Hepatocyte (in vitro differentiated cells): ENCODE data around the gene FER1L5.

Experiments
- CTCF ChIP-seq: fragments of 200-600 bp; sonication (generic); IDR thresholded peaks from 2 replicates; pipeline ENCODE4 v1.5.1; 2016; ENCODE audit warnings: antibody characterized with exemption, mild to moderate bottlenecking; ENCODE audit not compliant: poor library complexity
- EZH2 ChIP-seq: fragments of 200-600 bp; sonication (generic); IDR thresholded peaks from 2 replicates; pipeline ENCODE4 v1.6.1; 2016; ENCODE audit warnings: antibody characterized with exemption, mild to moderate bottlenecking, borderline replicate concordance

GRCh38 chr2:96680561-96681141 is 38.1 kb downstream of the FER1L5 start:
- no peak for TF ChIP-seq CTCF
- TF ChIP-seq EZH2, result no peak
